Amniotic stem cell (primary cell): ENCODE measurements around the gene PDIA6.
"Not testable (repeated sequence)": the region's sequence is repeated elsewhere in the genome, so short reads cannot be mapped to it uniquely, and the experiment has no call there.

Experiments used
- DNase-seq: peaks from one replicate; lab custom pipeline; 2025; lab: John Stamatoyannopoulos, UW

PDIA6 gene

DNA sequence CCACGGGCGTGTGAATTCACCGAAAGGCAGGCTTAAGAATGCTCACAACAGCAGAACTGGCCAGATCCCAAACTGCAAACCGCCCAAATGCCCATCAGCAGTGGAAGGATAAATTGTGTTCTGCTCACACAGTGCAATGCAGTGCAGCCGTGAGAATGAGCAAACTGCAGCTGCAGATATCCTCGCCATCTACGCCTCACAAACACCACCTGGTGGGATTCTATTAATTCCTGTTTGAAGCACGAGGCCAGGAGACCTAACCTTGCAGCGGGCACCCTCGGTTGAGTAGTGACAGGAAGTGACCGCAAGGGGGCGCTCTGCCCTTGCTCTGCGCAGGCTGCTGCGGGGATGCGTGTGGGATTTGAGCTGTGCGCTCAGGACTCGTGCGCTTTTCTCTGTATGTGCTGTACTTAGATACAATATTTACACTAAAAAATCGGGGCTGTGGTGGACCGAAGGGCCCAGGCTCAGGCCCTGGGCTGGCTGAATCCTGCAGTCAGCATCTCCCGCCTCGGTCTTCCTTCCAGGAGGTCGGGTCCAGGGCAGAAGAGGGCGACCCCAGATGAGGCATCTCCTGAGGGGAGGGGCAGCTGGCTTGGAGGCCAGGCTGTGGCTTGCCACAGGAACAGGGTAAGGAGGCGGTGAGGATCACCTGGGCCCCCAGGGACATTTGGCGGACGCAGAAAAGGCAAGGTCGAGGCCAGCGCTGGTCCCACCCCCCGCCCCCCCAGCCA is 19.8 kb upstream of the PDIA6 start:
- peak; percentile 40 for DNase-seq

DNA sequence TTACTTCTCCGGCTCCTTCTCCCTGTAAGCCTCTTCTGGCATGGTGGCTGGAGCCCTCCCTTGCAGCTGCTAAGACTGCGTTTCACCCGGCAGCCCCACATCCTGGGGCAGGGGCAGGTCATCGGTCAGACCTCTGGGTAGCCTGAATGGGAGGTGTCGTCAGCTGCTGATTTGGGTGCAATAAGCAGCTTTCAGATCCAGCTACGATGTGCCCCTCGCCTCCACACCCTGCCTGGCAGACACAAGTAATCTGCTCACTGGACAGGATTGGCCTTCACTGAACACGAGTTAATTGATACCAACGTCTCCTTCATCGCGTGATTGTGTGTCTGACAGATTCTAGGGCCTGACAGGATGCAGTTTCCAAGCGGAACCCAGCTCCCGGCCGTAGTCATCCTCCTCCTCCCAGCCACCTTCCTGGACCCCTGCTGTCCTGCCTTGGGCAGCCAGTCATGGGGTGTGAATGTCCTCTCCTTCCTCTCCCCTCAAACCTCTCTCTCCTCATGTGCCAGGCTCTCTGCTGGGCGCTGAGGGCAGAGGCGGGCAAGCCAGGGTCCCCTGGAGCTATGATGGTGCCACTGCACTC is 18.9 kb upstream of the PDIA6 start:
- DNase-seq = no peak

DNA sequence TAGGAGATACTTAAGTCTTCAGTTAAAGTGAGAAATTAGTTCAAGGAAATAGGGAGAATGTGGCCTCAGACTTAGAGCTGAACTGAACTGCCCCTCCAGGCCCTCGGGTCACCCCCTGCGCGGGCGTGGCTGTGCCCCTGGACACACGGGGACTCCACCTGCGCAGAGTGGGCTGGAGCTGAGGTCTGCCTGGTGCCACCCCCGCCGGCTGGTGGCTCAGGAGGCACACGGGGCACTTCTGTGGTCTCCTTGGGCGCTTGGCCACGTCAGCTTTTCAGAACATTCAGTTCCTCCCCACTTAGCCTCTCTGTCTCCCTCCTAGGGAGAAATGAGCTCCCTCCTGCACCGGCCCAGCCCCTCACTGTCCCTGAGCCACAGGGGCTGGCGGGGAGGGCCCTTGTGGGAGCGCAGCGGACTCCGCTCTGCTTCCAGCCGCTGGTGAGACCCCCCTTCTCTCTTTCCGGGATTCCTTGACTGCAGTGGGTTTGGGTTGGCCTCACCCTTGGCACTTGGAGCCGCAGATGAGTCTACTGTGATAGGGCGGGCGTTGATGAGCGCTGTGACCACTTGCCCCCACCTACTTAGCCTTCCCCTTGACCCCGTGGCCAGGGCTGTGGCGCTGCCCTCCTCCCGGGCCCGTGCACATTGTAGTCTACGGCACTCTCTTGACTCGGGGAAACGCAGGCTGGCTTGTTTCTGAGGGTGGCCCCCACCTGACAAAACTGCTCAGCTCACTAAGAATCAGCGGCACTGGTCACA is 18.2 kb upstream of the PDIA6 start:
- no peak for DNase-seq

DNA sequence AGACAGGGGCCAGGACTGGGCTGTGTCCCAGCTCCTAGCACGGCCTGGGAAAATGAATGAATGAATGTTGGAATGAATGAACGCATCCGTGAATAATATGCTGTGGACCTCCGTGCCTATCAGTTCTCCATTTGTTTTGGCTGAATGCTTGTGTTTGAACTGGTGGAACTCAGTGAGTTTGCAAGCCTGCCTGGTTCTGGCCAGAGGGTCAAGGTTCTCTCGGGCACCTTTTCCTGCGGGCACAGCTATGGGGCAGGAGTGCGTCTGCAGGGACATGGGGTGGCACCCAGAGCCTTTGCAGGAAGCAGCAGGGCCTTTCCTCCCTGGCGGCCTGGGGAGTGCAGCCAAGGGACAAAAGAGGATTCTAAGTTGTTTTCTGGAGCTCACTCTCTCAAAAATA is 17.6 kb upstream of the PDIA6 start:
- no peak for DNase-seq

DNA sequence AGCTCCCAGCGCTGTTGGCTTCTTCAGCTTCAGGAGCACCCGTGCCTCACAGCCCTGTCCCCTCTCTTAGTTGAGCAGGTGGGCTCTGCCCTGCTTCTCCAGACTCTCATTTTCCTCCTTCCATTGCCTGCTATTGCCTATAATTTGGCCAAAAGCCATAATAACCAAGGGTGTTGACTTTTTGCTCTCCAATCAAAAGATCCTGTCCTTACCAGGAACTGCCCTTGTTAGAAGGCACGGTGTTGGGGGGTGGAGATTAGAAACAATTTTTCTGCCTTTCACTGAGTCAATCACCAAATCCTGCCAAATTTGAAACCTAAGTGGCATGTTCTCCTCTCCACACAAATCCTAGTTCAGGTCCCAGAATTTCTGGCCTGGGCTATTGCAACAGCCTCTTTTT is 16.7 kb upstream of the PDIA6 start:
- DNase-seq = no peak

DNA sequence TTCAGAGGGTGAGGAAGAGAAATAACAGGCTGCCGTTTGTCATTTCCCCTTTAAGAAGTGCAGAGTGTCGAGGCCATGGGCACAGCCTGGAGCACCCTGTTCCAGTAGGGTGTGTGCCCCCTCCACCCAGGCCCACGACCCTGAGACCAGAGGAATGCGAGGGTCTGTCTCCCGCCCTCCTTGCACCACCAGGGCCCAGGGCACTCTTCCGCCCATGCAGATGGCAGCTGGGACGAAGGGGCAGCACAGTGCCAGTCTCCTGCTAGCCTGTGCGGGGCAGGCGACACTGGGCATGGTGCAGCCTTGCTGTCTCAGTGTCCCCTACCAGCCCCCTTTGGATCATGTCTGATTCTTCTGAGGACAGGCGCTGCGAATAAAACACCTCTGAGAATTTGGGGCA is 15.8 kb upstream of the PDIA6 start:
- DNase-seq = no peak

DNA sequence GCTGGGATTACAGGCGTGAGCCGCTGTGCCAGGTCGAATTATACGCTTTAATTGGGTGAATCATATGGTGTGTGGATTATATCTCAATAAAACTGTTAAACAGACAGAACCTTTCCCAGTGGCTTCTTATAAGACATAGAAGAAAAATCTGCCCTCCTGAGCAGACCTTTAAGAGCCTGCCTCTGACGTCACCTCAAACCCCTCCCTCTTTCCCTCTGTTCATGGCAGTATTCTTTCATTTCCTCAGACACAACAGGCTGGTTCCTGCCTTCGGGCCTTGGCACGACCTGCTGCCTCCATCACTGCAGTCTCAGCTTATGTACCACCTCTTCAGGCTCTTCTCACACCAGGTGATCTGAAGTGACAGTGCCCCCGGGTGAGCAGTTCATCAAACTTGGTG is 14.0 kb upstream of the PDIA6 start:
- no peak for DNase-seq

DNA sequence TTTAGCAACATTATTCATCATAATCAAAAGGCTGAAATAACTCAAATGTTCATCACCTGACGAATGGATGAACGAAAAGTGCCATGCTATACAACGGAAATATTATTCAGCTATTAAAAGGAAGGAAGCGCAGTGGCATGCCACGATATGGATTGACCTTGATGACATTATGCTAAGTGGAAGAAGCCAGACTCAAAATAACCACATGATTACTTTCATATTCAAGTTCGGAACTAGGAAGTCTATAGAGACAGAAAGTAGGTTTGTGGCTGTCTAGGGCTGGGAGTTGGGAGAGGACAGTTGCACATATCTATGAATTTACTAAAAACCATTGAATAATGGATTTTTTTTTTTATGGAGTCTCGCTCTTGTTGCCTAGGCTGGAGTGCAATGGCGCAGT is 13.4 kb upstream of the PDIA6 start:
- DNase-seq = no peak

DNA sequence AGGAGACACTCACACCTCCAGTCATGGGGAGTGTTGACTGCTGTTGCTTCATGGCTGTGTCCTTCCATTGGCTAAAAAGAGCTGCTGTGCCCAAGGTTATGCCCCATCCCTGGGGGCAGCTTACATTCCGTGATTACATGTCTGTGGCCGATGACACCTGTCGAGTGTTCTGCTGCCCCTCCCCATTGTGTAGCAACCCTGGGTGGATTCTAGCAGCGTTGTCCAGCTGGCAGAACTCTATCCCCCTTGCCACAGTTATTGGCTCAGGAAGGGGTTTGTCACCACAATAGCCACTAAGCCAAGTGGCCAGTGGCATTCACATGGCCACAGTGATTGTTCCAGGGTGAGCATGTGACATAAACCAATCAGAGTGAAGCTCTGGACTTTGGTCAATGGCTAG is 11.6 kb upstream of the PDIA6 start:
- DNase-seq = no peak

DNA sequence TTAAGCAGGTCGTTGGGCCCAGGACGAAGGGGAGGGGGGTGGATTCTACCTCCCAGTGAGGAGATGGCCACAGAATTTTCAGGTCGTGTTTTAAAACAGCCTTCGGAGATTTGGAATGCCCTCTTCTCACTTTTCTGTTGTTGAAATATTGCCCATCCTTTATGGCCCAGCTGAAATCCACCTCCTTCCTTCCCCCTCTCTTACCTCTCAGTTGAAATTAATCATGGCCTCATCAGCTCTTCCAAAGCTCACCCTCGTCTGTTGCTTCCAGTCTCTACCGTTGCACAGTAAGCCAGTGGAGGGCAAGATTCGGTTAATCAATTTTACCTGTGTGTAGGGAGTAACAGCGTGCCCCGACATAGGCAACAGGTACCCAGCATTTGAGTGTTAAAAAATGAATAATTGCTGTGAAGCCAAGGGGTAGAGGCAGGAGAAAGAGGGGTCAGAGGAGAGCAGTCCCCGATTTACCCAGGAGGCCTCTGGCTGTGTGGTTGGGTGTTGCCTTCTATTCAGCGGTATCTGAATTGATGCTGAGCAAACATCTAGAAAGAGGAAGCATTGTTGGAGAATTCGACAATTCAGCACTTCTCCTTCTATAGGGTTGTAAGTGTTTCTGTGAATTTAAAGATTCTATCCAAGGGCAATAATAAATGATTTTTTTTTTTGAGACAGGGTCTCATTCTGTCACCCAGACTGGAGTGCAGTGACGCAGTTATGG is 8.6 kb upstream of the PDIA6 start:
- DNase-seq = no peak

DNA sequence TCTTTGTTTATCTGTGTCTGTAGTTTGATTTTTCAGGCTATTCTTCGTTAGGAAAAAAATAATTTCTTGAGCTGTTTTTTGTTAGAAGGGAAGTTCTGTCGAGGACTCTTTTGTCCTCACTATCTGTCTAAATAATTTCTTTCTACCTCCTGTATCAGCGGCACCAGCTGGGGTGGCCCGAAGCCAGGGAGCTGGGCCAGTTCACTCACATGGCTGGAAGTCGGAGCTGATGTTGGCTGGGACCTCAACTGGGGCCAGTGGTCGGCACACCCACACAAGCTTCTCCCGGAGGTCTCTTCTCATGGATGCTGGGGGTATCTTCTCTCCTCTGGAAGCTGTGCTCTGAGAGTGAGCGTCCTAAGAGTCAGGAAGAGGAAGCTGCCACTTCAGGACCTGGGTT is 8.0 kb upstream of the PDIA6 start:
- DNase-seq = no peak

DNA sequence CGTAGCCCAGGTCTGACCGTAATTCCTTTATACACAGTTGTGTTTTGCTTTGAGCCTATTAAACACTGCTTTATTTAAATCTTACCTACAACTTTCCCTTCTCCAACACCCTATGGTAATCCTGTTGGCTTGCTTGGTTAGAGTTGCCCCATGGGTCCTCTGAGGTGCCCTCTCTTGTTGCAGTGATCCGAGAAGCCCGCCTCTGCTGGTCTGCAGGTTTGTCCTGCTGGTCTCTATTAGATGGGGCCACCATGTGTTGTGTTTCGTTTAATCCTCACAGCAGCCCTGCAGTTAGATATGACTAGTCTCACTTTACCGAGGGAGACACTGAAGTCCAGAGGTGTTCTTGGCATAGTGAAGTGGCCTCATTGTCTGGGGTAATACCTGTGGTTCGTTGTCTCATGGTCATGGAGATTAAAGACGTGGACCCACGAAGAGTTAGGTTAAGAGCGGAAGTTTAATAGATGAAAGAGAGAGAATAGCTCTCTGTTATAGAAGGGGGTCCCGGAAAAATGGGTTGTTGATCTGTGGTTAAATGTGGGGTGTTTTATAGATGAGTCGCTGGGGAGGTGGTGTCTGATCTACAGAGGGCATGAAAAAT is 7.2 kb upstream of the PDIA6 start:
- no peak for DNase-seq

DNA sequence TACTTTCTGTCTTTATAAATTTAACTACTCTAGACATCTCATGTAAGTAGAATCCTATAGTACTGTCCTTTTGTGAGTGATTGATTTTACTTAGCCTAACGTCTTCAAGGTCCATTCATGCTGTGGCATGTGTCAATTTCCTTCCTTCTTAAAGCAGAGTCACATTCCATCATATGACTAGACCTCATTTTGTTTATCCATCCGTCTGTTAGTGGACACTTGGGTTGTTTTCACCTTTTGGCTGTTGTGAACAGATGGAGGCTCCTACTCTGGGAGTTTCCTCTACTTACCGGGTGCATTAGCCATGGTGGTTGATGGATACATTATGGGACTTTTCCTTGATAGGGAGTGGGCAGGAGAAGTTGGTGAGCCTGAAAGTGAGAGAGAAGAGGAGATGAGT is 6.4 kb upstream of the PDIA6 start:
- no peak for DNase-seq

DNA sequence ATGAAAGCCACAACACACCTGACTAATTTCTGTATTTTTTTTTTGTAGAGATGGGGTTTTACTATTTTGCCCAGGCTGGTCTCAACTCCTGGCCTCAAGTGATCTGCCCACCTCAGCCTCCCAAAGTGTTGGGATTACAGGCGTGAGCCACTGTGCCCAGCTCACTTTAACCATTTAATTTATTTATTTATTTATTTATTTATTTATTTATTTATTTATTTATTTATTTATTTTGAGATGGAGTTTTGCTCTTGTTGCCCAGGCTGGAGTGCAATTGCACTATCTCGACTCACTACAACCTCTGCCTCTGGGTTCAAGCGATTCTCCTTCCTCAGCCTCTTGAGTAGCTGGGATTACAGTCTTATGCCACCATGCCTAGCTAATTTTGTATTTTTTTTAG is 5.7 kb upstream of the PDIA6 start:
- not testable (repeated sequence) for DNase-seq

DNA sequence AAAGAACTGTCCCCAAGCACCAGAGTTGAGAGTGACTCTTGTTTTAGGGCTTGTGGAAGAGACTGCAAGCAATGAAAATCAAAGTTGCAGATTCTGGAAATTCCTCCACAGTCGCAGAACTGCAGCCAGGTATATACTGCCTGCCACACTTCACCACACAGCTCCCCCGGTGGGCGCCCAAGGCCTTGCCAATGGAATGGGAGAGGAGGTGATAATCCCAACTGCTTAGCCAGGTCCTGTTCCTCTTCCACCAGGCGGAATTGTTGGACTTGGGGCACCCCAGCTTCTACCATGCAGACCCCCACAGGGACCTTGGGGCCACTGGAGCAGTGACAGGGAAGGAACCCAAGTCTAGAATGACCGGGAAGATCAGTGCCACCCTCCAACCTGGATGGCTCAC is 4.8 kb upstream of the PDIA6 start:
- DNase-seq = no peak

DNA sequence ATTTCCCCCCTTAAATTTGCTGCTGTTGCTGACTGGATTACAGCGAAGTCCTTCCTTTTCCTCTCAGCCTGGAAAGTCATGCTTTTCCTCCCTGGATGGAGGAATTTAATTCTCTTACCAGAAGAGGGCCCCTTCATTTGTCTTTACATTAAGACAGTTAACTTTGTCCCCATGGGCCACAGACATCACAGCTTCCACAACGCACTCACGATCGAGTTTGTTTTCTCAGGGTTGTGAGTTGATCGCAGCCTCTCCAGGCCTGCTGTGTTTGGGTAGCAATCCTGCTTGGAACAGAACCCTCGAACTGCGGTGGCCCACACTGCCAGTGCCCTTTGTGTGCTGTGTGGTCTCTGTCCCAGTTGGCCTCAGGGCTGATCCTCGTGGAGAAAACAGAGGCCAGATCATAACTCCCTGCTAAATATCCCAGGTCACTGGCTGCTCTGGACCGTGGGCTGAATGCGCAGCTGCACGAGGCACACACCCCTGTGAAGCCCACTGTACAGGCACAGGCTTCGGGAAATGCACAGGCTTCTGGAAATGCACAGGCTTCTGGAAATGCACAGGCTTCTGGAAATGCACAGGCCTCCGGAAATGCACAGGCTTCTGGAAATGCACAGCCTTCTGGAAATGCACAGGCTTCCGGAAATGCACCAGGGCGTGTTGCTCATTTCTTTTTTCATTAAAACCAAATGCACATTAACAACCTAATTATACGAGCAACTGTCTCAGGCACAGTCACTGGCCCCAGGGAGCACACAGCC is 2.2 kb upstream of the PDIA6 start:
- no peak for DNase-seq

DNA sequence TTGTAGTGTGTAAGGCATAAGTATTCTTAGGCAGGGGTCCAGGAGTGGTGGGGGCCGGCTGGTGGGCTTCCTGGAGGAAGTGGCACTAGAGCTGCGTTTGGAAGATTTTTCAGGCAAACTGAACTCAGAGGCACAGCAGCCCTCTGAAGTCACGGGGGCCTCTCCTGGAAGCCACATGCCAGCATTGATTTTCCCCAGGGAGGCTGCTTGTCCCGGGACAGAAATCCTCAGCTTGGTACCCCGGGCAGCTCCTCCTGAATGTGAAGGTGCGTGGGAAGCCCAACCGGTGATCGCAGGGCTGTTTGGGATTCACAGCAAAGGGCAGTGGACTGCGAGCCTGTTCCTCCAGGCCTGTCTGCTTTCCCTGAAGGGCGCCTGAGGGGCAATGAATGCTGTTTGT is 1.6 kb upstream of the PDIA6 start:
- DNase-seq = no peak

DNA sequence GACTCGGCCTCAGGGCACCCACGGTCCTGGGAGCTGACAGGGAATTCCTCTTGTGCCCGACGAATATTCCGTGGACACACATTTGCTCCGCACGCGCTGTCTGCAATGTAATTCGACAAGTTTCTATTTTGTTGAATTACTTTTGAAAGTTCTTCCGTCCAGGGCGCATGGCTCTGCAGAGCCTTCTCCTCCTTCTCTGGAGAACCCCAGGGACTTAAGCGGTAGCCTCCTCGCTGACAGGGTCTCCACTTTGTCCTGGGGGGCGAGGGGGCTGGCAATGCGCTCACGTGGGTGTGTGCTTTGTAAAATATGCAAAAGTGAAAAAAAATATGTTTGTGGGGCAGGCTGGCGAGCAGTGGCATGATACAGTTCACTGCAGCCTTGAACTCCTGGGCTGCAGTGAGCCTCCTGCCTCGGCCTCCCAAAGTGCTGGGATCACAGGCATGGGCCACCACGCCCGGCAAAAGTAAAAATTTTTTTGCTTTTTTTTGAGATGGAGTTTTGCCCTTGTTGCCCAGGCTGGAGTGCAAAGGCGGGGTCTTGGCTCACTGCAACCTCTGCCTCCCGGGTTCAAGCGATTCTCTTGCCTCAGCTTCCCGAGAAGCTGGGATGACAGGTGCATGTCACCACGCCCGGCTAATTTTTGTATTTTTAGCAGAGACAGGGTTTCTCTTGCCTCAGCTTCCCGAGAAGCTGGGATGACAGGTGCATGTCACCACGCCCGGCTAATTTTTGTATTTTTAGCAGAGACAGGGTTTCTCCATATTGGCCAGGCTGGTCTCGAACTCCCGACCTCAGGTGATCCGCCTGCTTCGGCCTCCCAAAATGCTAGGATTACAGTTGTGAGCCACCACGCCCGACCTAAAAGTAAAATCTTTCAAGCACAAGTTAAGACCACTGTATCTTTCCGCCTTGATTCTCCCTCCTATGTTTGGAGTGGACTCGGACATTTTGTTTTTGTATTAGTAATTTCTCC is 866 bp upstream of the PDIA6 start:
- not testable (repeated sequence) for DNase-seq

DNA sequence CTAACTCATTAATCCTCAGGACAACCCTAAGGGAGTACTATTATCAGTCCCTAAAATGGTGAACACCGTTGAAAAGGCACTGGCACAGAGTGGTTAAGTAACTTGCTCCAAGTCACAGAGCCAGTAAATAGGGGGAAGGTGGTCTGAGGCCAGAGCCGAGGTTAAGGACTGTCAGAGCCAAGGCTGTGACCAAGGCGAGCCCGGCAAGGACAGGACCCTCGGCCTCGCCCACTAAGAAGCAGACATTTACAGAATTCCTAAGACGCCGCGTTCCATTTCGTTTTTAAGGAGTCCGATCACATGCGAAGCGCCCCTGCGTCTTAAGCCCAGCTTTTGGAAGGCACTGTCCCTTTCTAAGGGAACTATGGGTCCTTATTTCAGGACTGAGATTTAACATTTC is 1.1 kb downstream of the PDIA6 start:
- DNase-seq = no peak
